GM10248 (cell line): Measurements from ENCODE around the gene MRPL36.

Source experiments
- CTCF ChIA-PET: fragments of 300-600 bp; sonication (Branson Sonifier 250); formaldehyde crosslinking; extraction: SDS; loops from one replicate; lab custom pipeline; 2021; ENCODE audit warnings: antibody characterized with exemption; lab: Yijun Ruan, JAX
- POLR2A ChIA-PET: fragments of 350-650 bp; sonication (Branson Sonifier 250); formaldehyde crosslinking; extraction: SDS; loops from one replicate; lab custom pipeline; 2020; ENCODE audit warnings: antibody characterized with exemption; lab: Yijun Ruan, JAX
- DNase-seq: peaks from one replicate; pipeline ENCODE4 v3.0.0; 2012; ENCODE audit errors: extremely low spot score
- TF ChIP-seq, protein P1 (sequence below): IDR thresholded peaks from 2 replicates; pipeline ENCODE4 v1.5.1; 2012; ENCODE audit warnings: mild to moderate bottlenecking, low read depth; ENCODE audit errors: extremely low read depth, missing control alignments, control extremely low read depth

The MRPL36 gene

DNA sequence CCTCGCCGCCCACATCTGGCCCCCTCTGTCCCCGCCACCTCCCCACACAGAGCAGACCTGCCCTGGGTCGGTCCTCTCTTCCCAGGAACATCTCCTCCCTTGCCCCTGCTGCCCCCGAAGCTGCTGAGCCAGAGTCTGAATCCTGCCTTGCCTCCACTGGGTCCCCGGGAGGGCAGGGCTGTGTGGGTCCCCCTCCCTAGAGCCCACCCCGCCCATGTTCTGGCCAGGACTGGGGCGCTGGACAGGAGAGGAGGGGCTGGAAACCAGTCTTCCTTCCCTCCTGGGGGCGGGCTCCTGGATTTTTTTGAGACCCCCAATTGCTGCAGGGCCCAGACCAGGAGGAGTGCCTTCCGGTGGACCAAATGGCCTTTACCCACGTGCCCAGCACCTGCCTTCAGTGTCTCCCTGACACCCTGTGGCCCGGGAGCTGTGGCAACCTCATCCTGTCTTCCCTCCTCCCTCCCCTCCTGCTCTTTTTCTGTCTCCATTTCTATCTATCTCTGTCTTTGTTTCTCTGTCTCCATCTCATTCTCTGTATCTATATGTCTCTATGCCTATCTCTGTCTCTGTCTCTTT is 12.1 kb downstream of the MRPL36 start:
- no peak for DNase-seq
- ChIA-PET POLR2A (no interaction called here), CTCF (no interaction called here)
- TF ChIP-seq, protein P1, sequence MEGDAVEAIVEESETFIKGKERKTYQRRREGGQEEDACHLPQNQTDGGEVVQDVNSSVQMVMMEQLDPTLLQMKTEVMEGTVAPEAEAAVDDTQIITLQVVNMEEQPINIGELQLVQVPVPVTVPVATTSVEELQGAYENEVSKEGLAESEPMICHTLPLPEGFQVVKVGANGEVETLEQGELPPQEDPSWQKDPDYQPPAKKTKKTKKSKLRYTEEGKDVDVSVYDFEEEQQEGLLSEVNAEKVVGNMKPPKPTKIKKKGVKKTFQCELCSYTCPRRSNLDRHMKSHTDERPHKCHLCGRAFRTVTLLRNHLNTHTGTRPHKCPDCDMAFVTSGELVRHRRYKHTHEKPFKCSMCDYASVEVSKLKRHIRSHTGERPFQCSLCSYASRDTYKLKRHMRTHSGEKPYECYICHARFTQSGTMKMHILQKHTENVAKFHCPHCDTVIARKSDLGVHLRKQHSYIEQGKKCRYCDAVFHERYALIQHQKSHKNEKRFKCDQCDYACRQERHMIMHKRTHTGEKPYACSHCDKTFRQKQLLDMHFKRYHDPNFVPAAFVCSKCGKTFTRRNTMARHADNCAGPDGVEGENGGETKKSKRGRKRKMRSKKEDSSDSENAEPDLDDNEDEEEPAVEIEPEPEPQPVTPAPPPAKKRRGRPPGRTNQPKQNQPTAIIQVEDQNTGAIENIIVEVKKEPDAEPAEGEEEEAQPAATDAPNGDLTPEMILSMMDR = no peak

DNA sequence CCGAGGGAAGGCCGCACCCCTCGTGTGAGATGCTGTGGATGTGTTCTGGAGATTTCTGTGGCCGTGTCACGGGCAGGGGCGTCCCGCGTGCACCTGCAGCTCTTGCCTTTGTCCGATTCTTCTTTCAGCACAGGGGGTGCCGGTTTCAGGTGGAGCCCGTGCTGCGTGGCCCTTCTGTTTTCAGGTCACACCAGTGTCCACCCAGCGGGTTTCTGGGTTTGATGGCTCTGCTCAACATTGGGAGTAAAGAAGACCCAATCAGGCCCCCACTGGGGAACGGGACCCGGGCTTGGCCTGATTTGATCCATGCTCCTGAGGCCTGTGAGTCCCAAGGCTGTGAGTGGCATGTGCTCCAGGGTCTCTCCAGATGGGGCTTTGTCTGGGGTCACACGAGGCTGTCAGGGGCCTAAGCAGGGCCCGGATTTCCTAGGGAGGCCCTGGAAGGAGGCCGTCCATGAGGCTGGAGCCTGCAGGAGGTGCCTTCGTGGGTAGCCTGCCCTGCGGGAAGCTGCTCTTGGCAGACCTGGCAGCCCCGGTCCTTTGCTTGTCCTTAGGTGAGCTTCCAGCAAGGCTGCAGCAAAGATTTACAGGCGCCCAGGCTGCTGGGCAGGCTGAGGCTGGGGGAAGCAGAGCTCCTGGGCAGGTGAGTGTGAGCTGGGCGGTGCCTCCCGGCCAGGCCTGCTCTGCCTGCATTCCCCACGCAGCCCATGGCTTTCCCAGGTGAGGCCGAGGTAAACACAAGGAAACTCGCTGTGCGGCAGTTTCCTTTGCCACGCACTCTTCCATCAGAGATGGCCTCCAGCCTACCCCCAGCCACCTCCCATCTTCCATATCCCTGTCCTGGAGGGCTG is 12.8 kb downstream of the MRPL36 start:
- no peak for DNase-seq
- ChIA-PET POLR2A (no interaction called here), CTCF (no interaction called here)
- TF ChIP-seq, protein P1 = no peak

DNA sequence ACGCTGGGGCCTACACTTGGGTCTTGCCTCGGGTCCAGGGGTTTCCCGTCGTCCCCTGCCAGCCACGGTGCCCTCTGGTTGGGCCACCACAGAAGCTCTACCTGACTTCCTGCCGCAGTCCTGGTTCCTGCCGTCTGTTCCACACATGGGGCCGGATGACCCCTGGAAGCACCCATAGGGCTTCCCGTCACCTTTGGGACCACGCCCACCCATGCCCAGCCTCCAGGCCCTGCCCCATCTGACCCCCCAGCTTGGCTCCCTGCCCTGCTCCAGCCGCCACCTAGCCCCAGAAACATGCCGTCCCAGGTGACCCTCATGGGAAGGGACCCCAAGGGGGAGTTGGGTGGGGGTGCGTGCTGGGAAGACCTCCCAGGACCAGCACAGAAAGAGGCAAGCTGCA is 13.7 kb downstream of the MRPL36 start:
- DNase-seq = no peak
- TF ChIP-seq, protein P1 = no peak
- POLR2A ChIA-PET = no interaction called here
- CTCF ChIA-PET = no interaction called here

DNA sequence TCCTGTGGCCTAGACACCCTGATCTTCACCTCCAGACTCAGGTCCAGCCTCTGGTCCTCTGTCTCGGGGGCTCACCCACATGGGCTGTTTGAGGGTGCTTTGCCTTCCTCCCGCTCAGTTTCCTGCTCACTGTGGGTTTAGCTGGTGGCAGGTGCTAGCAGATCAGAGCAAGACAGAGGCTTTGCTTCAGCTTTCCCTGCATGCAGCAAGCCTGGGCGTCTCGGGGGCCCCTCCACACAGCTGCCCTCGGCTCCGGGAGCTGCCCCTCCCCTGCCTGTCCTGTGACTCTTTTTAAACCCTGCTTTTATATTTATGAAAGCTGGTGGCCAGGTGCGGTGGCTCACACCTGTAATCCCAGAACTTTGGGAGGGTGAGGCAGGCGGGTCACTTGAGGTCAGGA is 14.6 kb downstream of the MRPL36 start:
- TF ChIP-seq, protein P1 = no peak
- POLR2A ChIA-PET = no interaction called here
- CTCF ChIA-PET = no interaction called here
- DNase-seq = no peak

DNA sequence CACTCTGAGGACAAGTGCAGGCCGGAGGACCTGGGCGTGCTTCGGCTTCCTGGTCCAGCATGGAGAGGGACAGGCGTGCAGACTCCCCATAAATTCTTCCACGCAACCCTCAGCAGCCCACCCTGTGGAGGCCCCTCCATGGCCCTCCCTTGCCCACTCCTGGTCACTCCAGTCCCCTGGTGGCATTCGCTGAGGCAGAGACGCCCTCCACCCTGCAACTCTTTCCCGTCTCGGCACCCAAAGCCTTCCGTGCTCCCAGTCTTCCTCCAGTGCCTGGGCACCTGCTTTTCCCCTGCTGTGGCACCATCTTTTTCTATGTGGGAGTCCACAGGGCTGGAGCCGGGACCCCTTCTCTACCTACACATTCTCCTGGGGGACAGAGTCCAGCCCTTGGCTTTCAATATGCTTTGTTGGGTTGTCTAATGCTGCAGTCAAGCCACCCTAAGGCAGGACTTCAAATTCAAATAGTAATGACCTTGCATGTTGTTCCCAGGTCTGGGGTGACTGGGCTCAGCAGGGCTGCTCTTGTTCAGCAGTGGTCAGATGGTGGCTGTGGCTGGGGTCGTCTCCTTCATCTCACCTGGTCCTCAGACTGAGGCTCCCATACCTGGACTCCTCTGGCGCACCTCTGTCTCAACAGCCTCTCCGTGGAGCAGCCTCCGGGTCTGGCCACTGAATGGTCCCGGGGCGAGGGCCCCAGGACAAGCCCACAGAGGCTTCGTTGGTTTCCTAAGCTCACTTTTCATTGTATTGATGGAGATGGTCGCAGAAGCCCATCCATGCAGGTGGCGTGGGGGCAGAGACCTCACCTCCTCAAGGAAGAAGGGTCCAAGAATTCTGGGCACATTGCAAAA is 15.2 kb downstream of the MRPL36 start:
- no peak for DNase-seq
- TF ChIP-seq, protein P1 = no peak
- ChIA-PET POLR2A (no interaction called here), CTCF (no interaction called here)

DNA sequence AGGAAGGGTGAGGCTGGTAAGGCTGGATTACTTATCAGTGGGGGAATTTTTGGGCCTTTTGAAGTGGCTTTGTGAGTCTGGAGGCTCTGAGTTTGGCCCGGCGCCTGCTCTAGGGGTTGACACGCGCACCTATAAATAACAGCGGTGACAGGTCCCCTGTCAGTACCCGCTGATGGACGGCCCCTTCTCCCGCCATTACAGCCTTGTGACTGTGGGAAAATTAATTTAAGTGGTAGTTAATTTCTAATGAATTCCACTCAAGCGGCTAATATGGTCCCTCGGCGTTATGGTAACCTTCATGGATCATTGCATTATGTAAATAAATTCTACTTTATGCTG is 16.5 kb downstream of the MRPL36 start:
- DNase-seq = peak; percentile 69
- TF ChIP-seq, protein P1 = no peak

More for the DNA sequence above, 16.5 kb downstream of the MRPL36 start:
- ChIA-PET CTCF (no interaction called here), POLR2A (no interaction called here)
